Ovary (tissue), 9 donors: ENCODE results near the gene HELB. TPM values are rescaled to one million over a fixed set of nuclear protein-coding genes. Genes with fewer than 3 reads are reported as not detected.

Source experiments
- DNase-seq, 5 donors: peaks; one replicate each; pipeline ENCODE4 v3.0.0-alpha.2; 2019 to 2020
- H3K27ac ChIP-seq, 2 donors: fragments of 200-600 bp; one replicate each; pipeline versions ENCODE4 v1.5.1 to v1.8.0; 2019 to 2022
- H3K27me3 ChIP-seq: fragments of 200-600 bp; one replicate; pipeline ENCODE4 v1.8.0; 2022
- H3K36me3 ChIP-seq: fragments of 200-600 bp; sonication (generic); one replicate; pipeline ENCODE4 v1.5.1; 2019
- H3K4me1 ChIP-seq: one replicate; pipeline ENCODE4 v1.8.1; 2013; ENCODE audit warnings: mild to moderate bottlenecking, moderate library complexity; ENCODE audit not compliant: insufficient read depth
- H3K4me3 ChIP-seq: fragments of 200-600 bp; sonication (generic); one replicate; pipeline ENCODE4 v1.5.1; 2017
- H3K9me3 ChIP-seq, 2 donors: fragments of 200-600 bp in 1 of 2; sonication (generic) in 1 of 2; one replicate each; pipeline versions ENCODE4 v1.5.1 to v1.8.1; 2013 to 2019; ENCODE audit warnings: mild to moderate bottlenecking in 1 of 2, moderate library complexity in 1 of 2
- CTCF ChIP-seq, 3 donors: fragments of 450-650 bp in 2 of 3; fragments of 200-600 bp in 1 of 3; IDR thresholded peaks; one replicate each; pipeline versions ENCODE4 v1.5.1 to v1.8.0; 2016 to 2022; ENCODE audit warnings: antibody characterized with exemption in 3 of 3, mild to moderate bottlenecking in 1 of 3
- EP300 ChIP-seq: sonication (generic); formaldehyde crosslinking; IDR thresholded peaks from one replicate; pipeline ENCODE4 v1.6.1; 2017; ENCODE audit warnings: antibody characterized with exemption
- POLR2A ChIP-seq: fragments of 450-650 bp; IDR thresholded peaks from one replicate; pipeline ENCODE4 v1.6.1; 2017; ENCODE audit warnings: antibody characterized with exemption, mild to moderate bottlenecking, moderate library complexity
- WGBS, 3 donors: extraction: QIAGEN DNeasy Blood & Tissue Kit in 1 of 3; methylation state at CpG; one replicate each; pipeline versions ENCODE4 v1.1.5 to v1.1.7; 2013 to 2017; 5-methylcytosine and 5-hydroxymethylcytosine counted together
- intact Hi-C, 4 donors: fragments of 100-400 bp; cut with DNase I; formaldehyde crosslinking; loops; one replicate each; pipeline versions ENCODE4 v1.11.0 to v1.15.1; 2022 to 2023
- polyA plus RNA-seq, 2 donors: library from polyadenylated mRNA; stranded (reverse); fragments of 200-250 nt in 1 of 2; fragments of 350-450 nt in 1 of 2; fragmentation: Illumina TruSeq in 1 of 2; extraction: RNeasy Lipid Tissue Mini Kit (QIAGEN cat#74804) in 1 of 2; gene quantifications; one replicate each; pipeline ENCODE4 v1.2.3, GENCODE V29; 2013 to 2014
- total RNA-seq, 7 donors: library from RNA; depleted of rRNA in 2 of 7; stranded (reverse); fragments of >200 nt in 2 of 7; fragmentation: NEBNext Ultra II Directional in 3 of 7; extraction: Animal tissue kit (Norgen Biotek cat#: 25700) in 3 of 7; gene quantifications; one replicate each; pipeline versions ENCODE4 v1.1.0 to v1.2.4, GENCODE V29; 2016 to 2023
- donor health status: DM: no; HTN: no; CAD: no; lungs with moderate emphysema.
- donor health status: DM: no; HTN: no; CAD: no.
- donor health status: Bipolar disorder and iron deficiency.
- donor health status: DM: yes; HTN: yes; CAD: no.
- donor health status: DM: no; HTN: no; CAD: no.
- donor health status: DM: yes; HTN: yes; CAD: no.

The HELB gene
- total and polyA plus RNA-seq, 9 donors, result 1.1 to 6.7 (median 3.7) TPM

GRCh38 chr12:66337381-66338010 lies 35.2 kb downstream of the HELB start:
- H3K4me1 ChIP-seq, result no peaks in the 10 kb centered on the region
- H3K27me3 ChIP-seq, result no peaks in the 10 kb centered on the region
- DNase-seq, result no peak
- TF ChIP-seq POLR2A (no peak), CTCF (IDR thresholded peaks at IDR 0.05) (no peak), EP300 (no peak)
- H3K36me3 ChIP-seq, result no peaks in the 10 kb centered on the region
- H3K4me3 ChIP-seq, result no peak overlapping the region
- intact Hi-C loops, result no loop called here
- WGBS, 3 donors, result 94 to 98% (median 98%) methylated on average over 2 of the region's 2 CpGs
- peaks cover 0 to 7% of the 10 kb centered on the region in 2 donors for H3K9me3 ChIP-seq
- H3K27ac ChIP-seq, result no peak overlapping the region

DNA sequence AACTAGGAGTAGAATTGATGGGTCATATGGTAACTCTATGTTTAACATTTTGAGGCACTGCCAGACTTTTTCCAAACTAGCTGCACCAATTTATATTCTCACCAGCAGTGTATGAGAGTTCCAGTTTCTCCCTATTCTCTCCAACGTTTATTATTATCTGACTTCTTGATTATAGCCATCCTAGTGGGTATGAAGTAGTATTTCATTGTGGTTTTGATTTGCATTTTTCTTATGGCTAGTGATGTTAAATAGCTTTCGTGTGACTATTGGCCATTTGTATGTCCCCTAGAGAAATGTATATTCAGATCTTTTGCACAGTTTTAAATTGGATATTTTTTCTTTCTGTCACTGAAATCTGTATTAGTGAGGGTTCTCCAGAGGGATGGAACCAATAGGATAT lies 37.8 kb downstream of the HELB start:
- no peak overlapping the region for H3K4me3 ChIP-seq
- H3K27me3 ChIP-seq, result no peaks in the 10 kb centered on the region
- TF ChIP-seq POLR2A (no peak), CTCF (IDR thresholded peaks at IDR 0.05) (no peak), EP300 (no peak)
- intact Hi-C loops, result no loop called here
- DNase-seq, result no peak
- H3K36me3 ChIP-seq, result no peaks in the 10 kb centered on the region
- no peak overlapping the region for H3K27ac ChIP-seq
- peaks cover 0 to 10% of the 10 kb centered on the region in 2 donors for H3K9me3 ChIP-seq
- WGBS, 3 donors, result 91 to 94% (median 92%) methylated on average over 2 of the region's 2 CpGs
- no peaks in the 10 kb centered on the region for H3K4me1 ChIP-seq

DNA sequence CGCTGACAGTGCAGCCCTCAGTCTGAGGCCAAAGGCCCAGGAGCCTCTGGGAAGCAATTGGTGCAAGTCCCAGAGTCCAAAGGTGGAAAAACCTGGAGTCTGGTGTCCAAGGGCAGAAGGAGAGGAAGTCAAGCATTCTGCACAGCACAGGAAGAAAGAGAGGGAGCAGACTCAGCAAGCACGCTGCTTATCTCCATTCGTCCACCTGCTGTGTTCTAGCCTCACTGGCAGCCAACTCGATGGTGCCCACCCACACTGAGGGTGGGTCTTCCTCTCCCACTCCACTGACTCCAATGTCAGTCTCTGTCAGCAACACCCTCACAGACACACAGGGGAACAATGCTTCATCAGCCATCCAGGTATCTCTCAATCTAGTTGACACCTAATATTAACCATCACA lies 38.8 kb downstream of the HELB start:
- intact Hi-C loops, result no loop called here
- WGBS, 3 donors, result 93 to 95% (median 95%) methylated on average over 4 of the region's 4 CpGs

GRCh38 chr12:66345212-66345611 lies 42.9 kb downstream of the HELB start:
- Histone ChIP-seq H3K9me3 (peaks cover 0 to 10% of the 10 kb centered on the region in 2 donors), H3K36me3 (no peaks in the 10 kb centered on the region), H3K4me1 (no peaks in the 10 kb centered on the region), H3K27me3 (no peaks in the 10 kb centered on the region), H3K27ac (no peak overlapping the region), H3K4me3 (no peak overlapping the region)
- intact Hi-C loops, result no loop called here
- DNase-seq, result no peak
- WGBS, 3 donors, result 90 to 91% (median 91%) methylated on average over 3 of the region's 3 CpGs
- no peak for TF ChIP-seq EP300
- TF ChIP-seq POLR2A, result no peak
- TF ChIP-seq CTCF (IDR thresholded peaks at IDR 0.05), result no peak

More for the DNA sequence above, 38.8 kb downstream of the HELB start:
- Histone ChIP-seq H3K27me3 (no peaks in the 10 kb centered on the region), H3K9me3 (peaks cover 0 to 10% of the 10 kb centered on the region in 2 donors), H3K4me3 (no peak overlapping the region), H3K36me3 (no peaks in the 10 kb centered on the region), H3K27ac (no peak overlapping the region), H3K4me1 (no peaks in the 10 kb centered on the region)
- no peak for TF ChIP-seq CTCF (IDR thresholded peaks at IDR 0.05)
- no peak for TF ChIP-seq EP300
- TF ChIP-seq POLR2A, result no peak
- DNase-seq, result no peak
